HG02970 (cell line): ENCODE data around the gene SPAG6.
A peak's percentile ranks its signal among the peaks of the same experiment; 100 is the strongest.
"Not testable (repeated sequence)": the region's sequence is repeated elsewhere in the genome, so short reads cannot be mapped to it uniquely, and the experiment has no call there.

Source experiments
- ATAC-seq: cut with Tn5 transposase; IDR thresholded peaks from one replicate; pipeline ENCODE4 v1.9.1; 2021; ENCODE audit warnings: mild to moderate bottlenecking, moderate library complexity, moderate number of reproducible peaks; ENCODE audit not compliant: unreplicated experiment, low FRiP score

Gene SPAG6

GRCh38 chr10:22345301-22346095 lies at the start of gene SPAG6:
TSS of gene SPAG6 (plus strand) at chr10:22345496. CDS start at chr10:22345612, 116 bp downstream.
- ATAC-seq, result no peak

- no peak for ATAC-seq
Measured at GRCh38 chr10:22301193-22301592, 44.1 kb upstream of the SPAG6 start.

GRCh38 chr10:22303461-22303860 lies 41.8 kb upstream of the SPAG6 start:
- ATAC-seq, result no peak

GRCh38 chr10:22305721-22306120 lies 39.6 kb upstream of the SPAG6 start:
- no peak for ATAC-seq

- peak; percentile 92 for ATAC-seq
Measured at GRCh38 chr10:22308390-22308789, 36.9 kb upstream of the SPAG6 start.

- no peak for ATAC-seq
Measured at GRCh38 chr10:22309180-22310000, 35.9 kb upstream of the SPAG6 start.

GRCh38 chr10:22310012-22310411 lies 35.3 kb upstream of the SPAG6 start:
- ATAC-seq, result not testable (repeated sequence)

GRCh38 chr10:22310928-22311327 lies 34.4 kb upstream of the SPAG6 start:
- no peak for ATAC-seq

- ATAC-seq, result no peak
Measured at GRCh38 chr10:22314852-22315251, 30.4 kb upstream of the SPAG6 start.

GRCh38 chr10:22315455-22316285 lies 29.6 kb upstream of the SPAG6 start:
- peak; percentile 31 for ATAC-seq

- ATAC-seq, result peak; percentile 70
Measured at GRCh38 chr10:22316286-22317075, 28.8 kb upstream of the SPAG6 start, which contains the start of gene COMMD3. TSS of gene COMMD3 (plus strand) at chr10:22316388. CDS start at chr10:22316418, 30 bp downstream.

GRCh38 chr10:22317076-22317370 lies 28.3 kb upstream of the SPAG6 start:
- peak; percentile 7 for ATAC-seq

- ATAC-seq, result no peak
Measured at GRCh38 chr10:22317771-22318565, 27.3 kb upstream of the SPAG6 start.

GRCh38 chr10:22318772-22319171 lies 26.5 kb upstream of the SPAG6 start:
- ATAC-seq, result no peak

- ATAC-seq, result no peak
Measured at GRCh38 chr10:22319547-22319979, 25.7 kb upstream of the SPAG6 start.

- no peak for ATAC-seq
Measured at GRCh38 chr10:22319980-22320558, 25.2 kb upstream of the SPAG6 start.

- ATAC-seq, result no peak
Measured at GRCh38 chr10:22320591-22321155, 24.6 kb upstream of the SPAG6 start, which contains the start of gene BMI1. TSS of gene BMI1 (plus strand) at chr10:22321099. CDS start at chr10:22326450, 5,351 bp downstream.

- ATAC-seq, result no peak
Measured at GRCh38 chr10:22321156-22321923, 24.0 kb upstream of the SPAG6 start.
